ENCODE measurements around the gene DCBLD2. TPM values are rescaled to one million over a fixed set of nuclear protein-coding genes. Genes with fewer than 3 reads are reported as not detected.
"Not testable (repeated sequence)": the region's sequence is repeated elsewhere in the genome, so short reads cannot be mapped to it uniquely, and the experiment has no call there.

DCBLD2 gene
- polyA plus RNA-seq, 1 donor: 26.3 TPM

DNA sequence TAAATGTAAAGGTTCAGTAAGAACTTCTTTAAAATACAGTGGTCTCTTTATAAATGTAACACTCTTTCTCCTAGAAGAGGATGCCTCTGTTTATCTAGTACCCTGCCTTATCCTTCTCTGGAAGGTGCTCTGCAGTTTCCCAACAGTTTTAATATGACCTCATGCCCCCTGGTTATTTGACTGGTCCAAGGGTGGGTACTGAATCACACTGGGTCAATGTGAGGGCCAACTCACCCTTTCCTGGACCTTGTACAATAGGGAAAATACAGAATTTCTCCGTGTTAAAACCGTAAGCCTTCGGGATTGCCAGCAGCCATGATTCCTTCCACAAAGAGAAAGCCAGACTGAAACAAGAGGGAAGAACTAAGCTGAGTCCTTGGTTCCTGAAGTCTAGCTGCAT is 9.2 kb downstream of the DCBLD2 start:
- no peak for DNase-seq

- DNase-seq: no peak
Measured at GRCh38 chr3:98890965-98891910, 10.3 kb downstream of the DCBLD2 start.

DNA sequence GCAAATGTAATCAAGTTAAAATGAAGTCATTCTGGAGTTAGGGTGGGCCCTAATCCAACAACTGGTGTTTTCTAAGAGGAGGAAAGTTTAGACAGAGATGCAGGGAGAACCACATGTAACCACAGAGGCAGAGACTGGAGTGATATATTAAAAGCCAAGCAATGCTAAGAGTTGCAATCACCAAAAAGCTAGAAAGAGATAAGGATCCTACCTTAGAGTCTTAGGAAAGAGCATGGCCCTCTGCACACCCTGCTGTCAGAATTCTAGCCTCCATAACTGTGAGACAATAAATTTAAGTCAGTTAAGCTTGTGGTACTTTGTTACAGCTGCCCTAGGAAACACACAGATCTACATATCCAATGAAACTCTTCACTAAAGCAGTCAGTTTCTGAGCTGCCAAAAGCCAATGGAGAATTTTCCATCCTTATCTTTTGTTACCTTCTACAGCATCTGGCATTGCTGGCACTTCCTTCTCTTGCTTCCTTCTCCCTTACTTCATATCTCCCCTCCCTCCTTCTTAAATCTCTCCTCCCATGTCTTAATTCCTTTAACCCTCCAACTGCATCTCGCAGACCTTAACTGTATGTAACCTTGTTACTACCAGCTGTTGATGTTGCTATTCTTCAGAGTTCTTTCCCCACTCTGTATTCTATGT is 11.2 kb downstream of the DCBLD2 start:
- DNase-seq: no peak

DNA sequence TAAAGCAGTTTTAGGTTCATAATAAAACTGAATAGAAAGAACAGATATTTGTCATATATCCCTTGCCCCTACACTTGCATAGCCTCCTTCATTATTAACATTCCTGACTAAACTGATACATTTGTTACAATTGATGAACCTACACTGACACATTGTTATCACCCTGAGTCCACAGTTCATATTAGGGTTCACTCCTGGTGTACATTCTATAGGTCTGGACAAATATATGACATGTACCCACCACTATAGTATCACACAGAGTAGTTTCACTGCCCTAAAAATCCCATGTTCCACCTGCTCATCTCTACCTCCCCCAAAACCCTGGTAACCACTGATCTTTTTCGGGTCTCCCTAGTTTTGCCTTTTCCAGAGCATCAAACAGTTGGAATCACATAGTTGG is 13.8 kb downstream of the DCBLD2 start:
- DNase-seq: no peak

DNA sequence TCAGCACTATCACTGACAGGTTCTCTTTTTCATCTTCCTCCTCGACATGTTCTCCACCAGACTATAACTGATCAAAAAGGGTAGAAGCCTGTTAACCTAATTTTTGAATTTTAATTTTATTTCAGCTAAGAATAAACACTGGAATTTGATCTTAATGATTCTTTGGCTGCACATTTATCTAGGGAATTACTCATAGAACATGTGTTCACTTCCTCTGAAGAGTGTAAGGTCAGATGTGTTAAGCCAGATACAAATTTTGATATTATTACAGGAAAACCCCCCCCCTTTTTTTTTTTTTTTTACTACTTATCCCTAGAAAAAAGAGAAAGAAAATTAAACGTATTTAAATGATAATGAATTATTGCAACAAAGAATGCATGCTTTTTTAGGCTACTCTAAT is 15.0 kb downstream of the DCBLD2 start:
- DNase-seq: no peak

DNA sequence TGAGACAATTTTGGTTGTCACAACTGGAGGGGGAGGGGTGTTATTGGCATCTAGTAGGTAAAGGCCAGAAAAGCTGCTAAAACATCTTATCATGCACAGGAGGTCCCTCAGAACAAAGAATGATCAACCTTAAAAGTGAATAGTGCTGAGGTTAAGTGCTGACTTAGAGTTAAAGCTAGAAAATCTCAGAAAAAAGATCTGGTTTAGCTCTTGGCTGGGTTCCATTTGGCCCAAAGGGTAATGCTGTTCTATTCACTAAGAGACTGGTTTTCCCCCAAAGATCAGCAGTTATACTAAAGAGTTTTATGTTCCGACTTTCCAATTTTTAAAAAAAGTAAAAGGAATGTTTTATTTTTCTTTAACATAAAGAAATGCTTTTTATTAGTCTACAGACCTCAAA is 15.6 kb downstream of the DCBLD2 start:
- DNase-seq: no peak

- DNase-seq: no peak
Measured at GRCh38 chr3:98884675-98885371, 16.7 kb downstream of the DCBLD2 start.

GRCh38 chr3:98882614-98883333 is 18.7 kb downstream of the DCBLD2 start:
- not testable (repeated sequence) for DNase-seq

GRCh38 chr3:98877132-98877531 is 24.4 kb downstream of the DCBLD2 start:
- DNase-seq: no peak

DNA sequence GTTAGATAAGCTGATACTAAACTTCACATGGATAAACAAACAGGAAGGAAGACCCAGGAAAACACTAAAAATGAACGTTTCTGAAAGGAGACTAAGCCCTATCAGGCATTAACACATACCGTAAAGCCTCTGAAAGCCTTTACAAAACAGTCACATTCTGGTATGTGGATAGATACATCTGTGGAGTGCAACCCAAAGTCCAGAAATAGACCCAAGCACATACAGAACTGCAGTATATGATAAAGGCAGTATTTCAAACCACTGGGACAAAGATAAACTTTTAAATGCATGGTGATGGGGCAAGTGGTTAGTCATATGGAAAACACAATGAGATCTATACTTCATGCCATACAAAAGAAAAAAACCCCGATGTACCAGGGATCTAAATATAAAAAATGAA is 26.0 kb downstream of the DCBLD2 start:
- DNase-seq: no peak

DNA sequence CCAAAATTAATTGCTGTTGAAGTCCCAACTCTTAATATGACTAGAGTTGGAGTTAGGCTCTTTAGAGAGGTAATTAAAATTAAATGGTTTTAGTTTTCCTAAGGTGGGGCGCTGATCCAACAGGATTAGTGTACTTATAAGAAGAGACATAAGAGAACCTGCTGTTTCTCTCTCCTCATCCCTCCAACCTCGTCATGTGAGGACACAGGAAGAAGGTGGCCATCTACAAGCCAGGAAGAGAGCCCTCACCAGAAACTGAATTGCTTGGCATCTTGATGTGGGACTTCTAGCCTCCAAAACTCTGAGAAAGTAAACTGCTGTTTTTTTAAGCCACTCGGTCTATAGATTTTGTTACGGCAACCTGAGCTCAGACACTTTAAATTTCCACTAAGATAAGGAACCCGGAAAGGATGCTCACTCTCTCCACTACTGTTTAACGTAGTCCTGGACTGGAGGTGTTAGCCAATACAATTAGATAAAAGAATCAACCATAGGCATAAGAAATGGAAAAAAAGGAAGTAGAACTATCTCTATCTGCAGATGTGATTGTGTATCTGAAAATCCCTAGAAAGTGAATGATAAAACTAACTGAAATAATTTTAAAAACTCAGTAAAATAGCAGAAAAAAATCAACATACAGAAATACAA is 26.8 kb downstream of the DCBLD2 start:
- no peak for DNase-seq

DNA sequence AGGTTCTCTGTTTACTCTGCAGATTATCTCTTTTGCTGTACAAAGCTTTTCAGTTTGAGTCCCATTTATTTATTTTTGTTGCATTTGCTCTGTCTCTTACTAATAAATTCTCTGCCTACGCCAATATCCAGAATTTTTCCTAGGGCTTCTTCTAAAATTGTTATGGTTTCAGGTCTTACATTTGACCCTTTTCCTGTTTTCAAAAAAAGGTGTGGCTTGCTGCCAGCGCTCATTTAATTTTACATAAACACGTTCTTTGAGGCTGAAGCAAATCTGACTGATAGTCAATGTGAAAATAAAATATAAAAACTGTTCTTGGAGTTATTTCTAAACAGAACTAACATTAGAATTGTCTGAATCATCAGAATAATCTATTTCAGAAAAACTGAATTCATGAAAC is 32.1 kb downstream of the DCBLD2 start:
- DNase-seq: no peak

GRCh38 chr3:98857971-98858370 is 43.5 kb downstream of the DCBLD2 start:
- not testable (repeated sequence) for DNase-seq

- not testable (repeated sequence) for DNase-seq
Measured at GRCh38 chr3:98857258-98857657, 44.2 kb downstream of the DCBLD2 start.

DNA sequence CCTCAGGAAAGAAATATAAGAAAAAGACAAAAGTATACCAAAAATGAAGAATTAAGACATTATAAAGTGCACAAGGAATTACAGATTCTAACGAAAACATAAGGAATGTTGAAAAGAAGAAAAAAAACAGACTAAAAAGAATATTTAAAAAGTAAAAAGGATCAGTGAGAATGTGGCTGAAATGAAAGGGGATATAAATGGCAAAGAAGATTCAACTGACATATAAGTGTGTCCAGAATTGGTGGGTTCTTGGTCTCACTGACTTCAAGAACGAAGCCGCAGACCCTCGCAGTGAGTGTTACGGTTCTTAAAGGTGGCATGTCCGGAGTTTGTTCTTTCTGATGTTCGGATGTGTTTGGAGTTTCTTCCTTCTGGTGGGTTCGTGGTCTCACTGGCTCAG is 44.8 kb downstream of the DCBLD2 start:
- DNase-seq: no peak

GRCh38 chr3:98855806-98856400 is 45.6 kb downstream of the DCBLD2 start:
- DNase-seq: peak; percentile 11

DNA sequence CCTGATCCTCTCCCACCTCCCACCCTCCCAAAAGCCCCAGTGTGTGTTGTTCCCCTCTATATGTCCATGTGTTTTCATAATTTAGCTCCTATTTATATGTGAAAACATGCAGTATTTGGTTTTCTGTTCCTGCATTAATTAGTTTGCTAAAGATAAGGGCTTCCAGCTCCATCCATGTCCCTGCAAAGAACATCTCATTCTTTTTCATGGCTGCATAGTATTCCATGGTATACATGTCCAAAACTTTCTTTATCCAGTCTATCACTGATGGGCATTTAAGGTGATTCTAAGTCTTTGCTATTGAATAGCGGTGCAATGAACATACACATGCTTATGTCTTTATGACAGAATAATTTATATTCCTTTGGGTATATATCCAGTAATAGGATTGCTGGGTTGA is 53.4 kb downstream of the DCBLD2 start:
- DNase-seq: no peak

- no peak for DNase-seq
Measured at GRCh38 chr3:98846101-98846500, 55.4 kb downstream of the DCBLD2 start.

DNA sequence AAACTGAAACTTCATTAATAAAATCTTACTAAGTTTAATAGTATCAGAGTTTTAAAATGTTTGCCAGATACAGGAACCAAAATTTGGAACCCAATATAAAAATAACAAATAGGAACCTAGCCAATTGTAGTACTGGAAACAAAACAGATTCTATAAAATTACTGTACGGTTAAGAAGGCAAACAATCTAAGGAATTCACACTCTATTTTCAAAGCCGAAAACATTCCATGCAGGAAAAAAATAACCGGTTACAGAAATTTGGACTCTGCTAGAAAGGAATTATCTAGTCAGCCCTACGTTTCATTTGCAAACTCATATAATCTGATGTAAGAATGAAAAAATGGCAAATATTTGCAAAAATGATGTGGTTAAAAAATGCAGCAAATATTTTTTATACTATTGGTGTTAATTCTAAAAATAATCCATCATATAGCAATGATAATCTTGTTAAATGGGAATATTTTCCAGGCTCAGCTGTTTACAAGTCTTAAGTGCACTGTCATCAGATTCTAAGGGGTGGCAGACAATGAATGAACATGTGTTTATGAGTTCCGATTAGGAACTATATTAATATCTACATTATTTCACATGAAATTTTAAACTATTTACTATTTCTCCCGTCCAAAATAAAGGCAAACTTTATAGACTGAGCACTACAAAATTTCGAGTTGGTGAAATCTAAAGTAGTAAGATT is 58.1 kb downstream of the DCBLD2 start:
- DNase-seq: no peak

- no peak for DNase-seq
Measured at GRCh38 chr3:98839846-98840245, 61.6 kb downstream of the DCBLD2 start.

- DNase-seq: not testable (repeated sequence)
Measured at GRCh38 chr3:98831060-98831459, 70.4 kb downstream of the DCBLD2 start.
